ENCODE measurements around the gene MVK.

Gene MVK

DNA sequence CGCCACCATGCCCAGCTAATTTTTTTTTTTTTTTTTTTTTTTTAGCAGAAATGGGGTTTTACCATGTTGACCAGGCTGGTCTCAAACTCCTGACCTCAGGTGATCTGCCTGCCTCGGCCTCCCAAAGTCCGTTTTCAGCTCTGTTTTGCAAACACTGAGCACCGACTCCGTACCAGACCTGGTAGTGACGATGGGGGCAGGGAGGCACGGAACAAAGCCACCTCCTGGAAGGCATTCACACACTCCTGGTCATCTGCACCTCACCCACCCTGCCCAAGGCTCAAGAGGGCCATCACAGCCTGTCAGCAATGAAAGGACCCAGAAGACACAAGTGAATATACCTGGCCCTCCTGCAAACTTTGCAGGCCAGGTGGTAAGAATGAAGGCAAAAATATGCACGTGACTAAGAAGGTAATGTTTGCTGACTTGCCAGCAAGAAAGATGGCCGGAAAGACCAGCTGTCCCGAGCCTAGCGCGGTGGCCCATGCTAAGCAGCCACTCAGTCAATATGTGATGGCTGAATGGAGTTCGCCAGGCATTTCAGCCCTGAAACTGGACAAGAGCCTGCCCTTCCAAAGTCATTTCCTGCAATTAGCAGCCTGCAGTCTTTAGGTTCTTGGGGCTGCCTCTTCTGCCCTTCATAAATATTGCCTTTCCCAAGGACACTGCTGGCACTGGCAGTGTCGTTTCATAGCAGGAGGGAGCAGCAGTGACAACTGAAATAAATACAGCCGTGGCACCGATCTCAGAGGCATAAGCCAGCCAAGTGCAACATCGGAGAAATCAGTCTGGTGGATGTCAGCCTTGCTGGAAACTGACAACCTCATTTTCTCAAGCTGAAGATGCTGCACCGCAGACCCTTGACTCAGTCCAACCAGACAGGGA is 17.9 kb upstream of the MVK start:
- DNase-seq (ENCODE audit: low spot score): no peak
- in situ Hi-C loops (cut with MboI; ENCODE audit: low pct_unique_long_range_greater_than_20kb, low sequenced_read_pairs, unreplicated experiment): no loop called here
- TF ChIP-seq, protein P1, sequence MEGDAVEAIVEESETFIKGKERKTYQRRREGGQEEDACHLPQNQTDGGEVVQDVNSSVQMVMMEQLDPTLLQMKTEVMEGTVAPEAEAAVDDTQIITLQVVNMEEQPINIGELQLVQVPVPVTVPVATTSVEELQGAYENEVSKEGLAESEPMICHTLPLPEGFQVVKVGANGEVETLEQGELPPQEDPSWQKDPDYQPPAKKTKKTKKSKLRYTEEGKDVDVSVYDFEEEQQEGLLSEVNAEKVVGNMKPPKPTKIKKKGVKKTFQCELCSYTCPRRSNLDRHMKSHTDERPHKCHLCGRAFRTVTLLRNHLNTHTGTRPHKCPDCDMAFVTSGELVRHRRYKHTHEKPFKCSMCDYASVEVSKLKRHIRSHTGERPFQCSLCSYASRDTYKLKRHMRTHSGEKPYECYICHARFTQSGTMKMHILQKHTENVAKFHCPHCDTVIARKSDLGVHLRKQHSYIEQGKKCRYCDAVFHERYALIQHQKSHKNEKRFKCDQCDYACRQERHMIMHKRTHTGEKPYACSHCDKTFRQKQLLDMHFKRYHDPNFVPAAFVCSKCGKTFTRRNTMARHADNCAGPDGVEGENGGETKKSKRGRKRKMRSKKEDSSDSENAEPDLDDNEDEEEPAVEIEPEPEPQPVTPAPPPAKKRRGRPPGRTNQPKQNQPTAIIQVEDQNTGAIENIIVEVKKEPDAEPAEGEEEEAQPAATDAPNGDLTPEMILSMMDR (IDR thresholded peaks at IDR 0.05; ENCODE audit: extremely low read depth, insufficient read depth, missing control alignments): no peak

DNA sequence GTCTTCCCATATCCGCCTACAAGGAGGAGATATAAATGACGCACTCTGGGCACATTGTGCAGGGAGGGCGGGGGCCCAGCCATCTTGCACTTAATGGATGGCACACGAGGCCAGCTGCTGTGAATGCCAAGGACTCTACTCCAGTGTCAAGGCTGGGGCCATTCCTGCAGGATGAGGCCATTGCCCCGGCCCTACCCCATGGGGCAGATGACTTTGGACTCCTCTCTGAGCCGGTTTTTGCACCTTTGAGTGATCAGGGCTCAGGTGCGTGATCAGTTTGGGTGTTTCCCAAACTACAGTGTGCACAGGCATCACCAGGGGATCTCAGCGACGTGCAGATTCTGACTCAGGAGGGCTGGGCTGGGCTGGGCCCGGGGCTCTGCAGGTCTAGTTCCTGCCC is 16.4 kb upstream of the MVK start:
- TF ChIP-seq, protein P1 (IDR thresholded peaks at IDR 0.05; ENCODE audit: extremely low read depth, insufficient read depth, missing control alignments): no peak
- in situ Hi-C loops (cut with MboI; ENCODE audit: low pct_unique_long_range_greater_than_20kb, low sequenced_read_pairs, unreplicated experiment): no loop called here
- no peak for DNase-seq (ENCODE audit: low spot score)

DNA sequence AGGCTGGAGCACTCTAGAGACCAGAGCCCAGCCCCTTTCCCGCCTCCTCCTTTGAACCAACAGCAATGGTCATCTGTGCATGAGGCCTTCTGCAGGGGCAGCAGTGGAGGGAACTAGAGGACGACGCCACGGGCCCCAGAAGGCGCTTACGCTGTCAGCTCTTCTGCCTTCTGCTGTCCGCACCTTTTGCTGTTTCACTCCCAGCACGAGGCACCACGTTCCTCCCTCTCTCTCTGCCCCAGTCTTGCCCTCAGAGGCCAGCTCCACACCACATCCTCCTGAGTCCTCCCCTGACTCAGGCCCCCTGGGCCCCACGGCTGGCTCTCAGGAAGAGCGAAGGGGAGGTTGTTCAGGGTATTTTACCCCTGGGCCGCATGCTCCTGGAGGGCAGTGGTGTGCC is 15.8 kb upstream of the MVK start:
- no peak for DNase-seq (ENCODE audit: low spot score)
- TF ChIP-seq, protein P1 (IDR thresholded peaks at IDR 0.05; ENCODE audit: extremely low read depth, insufficient read depth, missing control alignments): no peak
- in situ Hi-C loops (cut with MboI; ENCODE audit: low pct_unique_long_range_greater_than_20kb, low sequenced_read_pairs, unreplicated experiment): no loop called here

DNA sequence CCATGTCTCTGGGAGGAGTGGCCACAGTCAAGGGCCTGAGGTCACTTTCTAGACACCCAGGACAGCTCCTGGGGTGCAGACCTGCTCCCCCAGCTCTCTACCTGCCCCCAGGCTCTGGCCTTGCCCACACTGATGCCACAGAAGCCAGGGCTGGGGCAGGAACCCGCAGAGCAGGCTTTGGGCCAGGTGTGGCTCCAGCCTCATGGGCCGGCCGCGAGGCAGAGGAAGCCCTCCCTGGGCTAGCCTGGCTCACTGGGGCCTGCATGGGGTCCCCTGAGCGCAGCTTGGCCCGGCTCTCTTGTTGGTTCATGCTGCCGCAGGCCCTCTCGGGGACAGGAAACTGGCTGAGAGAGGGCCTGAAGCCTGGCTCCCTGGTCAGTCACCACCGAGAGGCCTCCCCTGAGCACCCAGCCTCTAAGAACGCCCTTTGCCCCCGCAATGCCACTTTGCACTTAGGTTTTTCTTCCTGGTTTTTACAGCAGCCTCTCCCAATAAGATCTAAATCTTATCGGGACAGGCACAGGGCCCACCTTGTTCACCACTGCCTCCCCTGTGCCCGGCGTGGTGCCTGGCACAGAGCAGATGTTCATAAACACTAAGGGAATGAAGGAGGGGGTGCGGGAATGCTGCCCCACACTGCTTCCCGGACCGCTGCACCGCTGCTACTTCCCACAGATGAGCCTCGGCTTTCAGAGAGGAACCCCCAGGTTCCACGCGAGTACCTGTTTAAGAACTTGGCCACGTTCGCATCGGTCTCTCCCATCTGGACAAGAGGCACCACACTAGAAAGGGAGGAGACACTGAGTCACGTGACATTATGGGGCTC is 15.0 kb upstream of the MVK start:
- no peak for DNase-seq (ENCODE audit: low spot score)
- in situ Hi-C loops (cut with MboI; ENCODE audit: low pct_unique_long_range_greater_than_20kb, low sequenced_read_pairs, unreplicated experiment): no loop called here
- TF ChIP-seq, protein P1 (IDR thresholded peaks at IDR 0.05; ENCODE audit: extremely low read depth, insufficient read depth, missing control alignments): no peak

DNA sequence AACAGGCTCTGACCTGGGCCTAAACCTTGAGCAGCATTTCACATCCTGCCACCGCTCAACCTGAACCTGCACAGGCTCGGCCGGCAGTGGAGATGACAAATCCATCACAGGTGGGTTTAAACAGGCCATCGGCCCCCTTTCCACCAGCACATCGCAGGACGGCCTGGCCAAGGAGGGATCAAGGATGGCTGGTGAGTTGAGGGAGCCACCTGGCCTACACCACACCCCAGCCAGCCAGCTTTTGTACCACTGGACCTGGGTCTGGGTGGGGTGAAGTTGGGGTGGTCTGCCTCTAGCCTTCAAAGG is 14.4 kb upstream of the MVK start:
- TF ChIP-seq, protein P1 (IDR thresholded peaks at IDR 0.05; ENCODE audit: extremely low read depth, insufficient read depth, missing control alignments): no peak
- in situ Hi-C loops (cut with MboI; ENCODE audit: low pct_unique_long_range_greater_than_20kb, low sequenced_read_pairs, unreplicated experiment): no loop called here
- no peak for DNase-seq (ENCODE audit: low spot score)

DNA sequence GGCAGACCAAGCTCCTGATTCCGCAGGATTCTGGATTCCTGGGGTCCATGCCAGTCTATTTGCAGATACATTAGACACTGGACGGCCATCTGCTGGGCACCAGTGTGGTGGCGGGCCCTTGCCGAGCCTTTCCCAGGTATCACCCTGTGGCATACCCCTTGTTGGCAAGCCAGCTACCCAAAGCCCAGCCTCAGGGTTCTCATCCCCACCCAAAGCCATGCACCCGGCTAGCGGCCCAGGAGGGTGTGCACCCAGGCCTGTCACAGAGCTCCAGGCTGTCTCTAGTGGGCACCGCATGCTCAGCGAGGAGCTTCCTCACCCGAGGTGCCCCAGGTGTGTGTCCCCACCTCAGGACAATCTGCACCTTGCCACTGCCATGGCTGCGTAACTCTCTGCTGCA is 14.0 kb upstream of the MVK start:
- DNase-seq (ENCODE audit: low spot score): no peak
- TF ChIP-seq, protein P1 (IDR thresholded peaks at IDR 0.05; ENCODE audit: extremely low read depth, insufficient read depth, missing control alignments): no peak
- in situ Hi-C loops (cut with MboI; ENCODE audit: low pct_unique_long_range_greater_than_20kb, low sequenced_read_pairs, unreplicated experiment): no loop called here

Data from GM13977 (cell line).